PFSK-1 (cell line): Measurements from ENCODE around the gene RMDN2.

Experiments used
- POLR2AphosphoS5 ChIP-seq: IDR thresholded peaks from 2 replicates; pipeline ENCODE4 v1.6.1; 2012; ENCODE audit warnings: low read depth, mild to moderate bottlenecking, control low read depth, low read length, moderate library complexity
- REST ChIP-seq, 2 experiments: IDR thresholded peaks; 2 replicates each; pipeline versions ENCODE4 v1.6.1 to v1.8.0; 2011 to 2012; ENCODE audit warnings: low read depth in 2 of 2, low read length in 2 of 2, control low read depth in 1 of 2, inconsistent platforms in 1 of 2, mild to moderate bottlenecking in 1 of 2, moderate library complexity in 1 of 2; ENCODE audit not compliant: insufficient read depth in 1 of 2
- SIN3A ChIP-seq: IDR thresholded peaks from 2 replicates; pipeline ENCODE4 v1.6.1; 2012; ENCODE audit warnings: mild to moderate bottlenecking, low read length, moderate library complexity, borderline replicate concordance; ENCODE audit not compliant: insufficient read depth

DNA sequence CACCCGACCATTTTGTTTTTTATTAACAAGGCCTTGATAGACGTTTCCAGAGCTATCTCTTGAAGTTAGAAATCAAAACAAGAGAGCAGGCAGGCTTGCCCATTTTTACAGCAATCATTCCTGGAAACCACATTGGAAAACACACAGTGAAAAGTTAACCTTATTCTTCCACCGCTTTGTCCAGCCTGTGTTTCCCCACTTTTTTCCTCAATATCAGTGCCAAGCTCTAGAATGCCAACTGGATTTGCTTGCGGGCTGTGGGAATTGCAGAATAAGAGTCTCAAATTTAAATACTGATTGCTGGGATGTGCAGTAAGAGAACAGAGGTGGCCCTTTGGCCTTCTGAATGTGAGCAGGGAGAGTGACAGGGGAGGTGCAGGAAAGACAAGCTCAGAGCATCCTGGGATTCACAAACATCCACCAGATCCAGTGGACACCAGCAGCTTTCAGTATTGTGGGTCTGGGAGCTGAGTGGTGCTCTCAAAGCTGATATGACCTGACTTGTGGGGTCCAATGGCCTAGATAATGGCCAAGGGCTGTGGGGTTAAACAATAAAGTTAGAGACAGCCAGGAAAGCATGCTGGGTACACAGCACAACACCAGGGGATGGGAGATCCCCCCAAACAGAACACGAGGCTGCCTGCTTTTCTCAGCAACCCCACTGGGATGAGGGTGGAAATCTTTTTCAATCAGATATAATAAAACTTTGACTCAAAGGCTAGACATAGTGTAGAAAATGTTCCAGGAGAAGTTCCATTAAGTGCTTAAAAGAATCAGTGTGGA, 135.3 kb downstream of the RMDN2 start:
- TF ChIP-seq POLR2AphosphoS5 (no peak), REST (IDR thresholded peaks at IDR 0.05; ENCODE audit: insufficient read depth in 1 of 2, low read depth in 2 of 2, low read length in 2 of 2) (no peak), SIN3A (no peak)
